ENCODE results near the gene DNAH7. TPM values are rescaled to one million over a fixed set of nuclear protein-coding genes. Genes with fewer than 3 reads are reported as not detected.

Gene DNAH7
- total and polyA plus RNA-seq, 2 of the 8 experiments (the other 6 are each of a cell fraction or from before 2014, with no cell fraction given): 0.07 to 0.08 TPM

- Histone ChIP-seq H3K4me2 (ENCODE audit: insufficient read depth in 1 of 2, low read depth in 2 of 2, low read length in 2 of 2) (no peak overlapping the region), H2BK120ac (replicated peaks; ENCODE audit: low read depth, low read length) (no peak overlapping the region), H4K5ac (ENCODE audit: insufficient read length, low read depth, low read length) (no peak overlapping the region), H3K23me2 (ENCODE audit: low read depth, low read length) (no peaks in the 10 kb centered on the region), H3K36me3 (ENCODE audit: control insufficient read depth in 2 of 4, insufficient read depth in 4 of 4, low read length in 3 of 4) (no peaks in the 10 kb centered on the region), H2BK20ac (ENCODE audit: low read length) (no peak overlapping the region), H3K14ac (ENCODE audit: insufficient read length) (no peak overlapping the region), H2AK5ac (ENCODE audit: low read depth, low read length) (no peak overlapping the region), H2BK12ac (ENCODE audit: low read depth, low read length) (no peak overlapping the region), H3K27me3 (replicated peaks in 1 of 4; ENCODE audit: control insufficient read depth in 3 of 4, extremely low read depth in 1 of 4, insufficient read depth in 3 of 4, low read length in 3 of 4) (no peaks in the 10 kb centered on the region), H3K9me3 (ENCODE audit: insufficient read depth in 2 of 2, low read depth in 1 of 2, low read length in 1 of 2) (no peaks in the 10 kb centered on the region), H2BK5ac (ENCODE audit: low read depth, low read length) (no peak overlapping the region), H4K20me1 (replicated peaks in 1 of 2; ENCODE audit: control insufficient read depth in 1 of 2, insufficient read depth in 2 of 2, low read length in 2 of 2) (no peaks in the 10 kb centered on the region), H3K4me3 (ENCODE audit: extremely low read depth in 1 of 4, insufficient read depth in 2 of 4, low read depth in 3 of 4, low read length in 4 of 4) (no peak overlapping the region), H4K8ac (ENCODE audit: extremely low read depth, insufficient read depth, low read length) (no peak overlapping the region), H3K4me1 (replicated peaks in 1 of 4; ENCODE audit: control insufficient read depth in 3 of 4, insufficient read depth in 4 of 4, low read length in 3 of 4) (no peaks in the 10 kb centered on the region), H2BK15ac (ENCODE audit: low read length) (no peak overlapping the region), H3K9ac (replicated peaks in 1 of 4; ENCODE audit: extremely low read depth in 1 of 4, low read depth in 3 of 4, low read length in 3 of 4) (no peak overlapping the region), H3K27ac (ENCODE audit: low read depth, low read length) (no peak overlapping the region), H3K79me1 (ENCODE audit: low read depth, low read length) (no peaks in the 10 kb centered on the region), H2AFZ (ENCODE audit: low read length) (no peak overlapping the region), H4K91ac (replicated peaks; ENCODE audit: insufficient read length, low read length) (no peak overlapping the region), H3K79me2 (ENCODE audit: control insufficient read depth in 1 of 2, insufficient read depth in 2 of 2, low read length in 2 of 2) (no peaks in the 10 kb centered on the region), H3K4ac (replicated peaks; ENCODE audit: insufficient read length, low read depth, low read length) (no peak overlapping the region), H3K18ac (ENCODE audit: extremely low read depth, low read length) (no peak overlapping the region), H3K23ac (ENCODE audit: insufficient read length) (no peak overlapping the region), H3K56ac (replicated peaks; ENCODE audit: insufficient read length, low read depth, low read length) (no peak overlapping the region)
- ChIA-PET POLR2A (ENCODE audit: partially characterized antibody) (no interaction called here), CTCF (ENCODE audit: partially characterized antibody) (no interaction called here)
- no peak for FAIRE-seq
- no peak for DNase-seq (ENCODE audit: low read depth in 1 of 2, low spot score in 2 of 2)
- 91% methylated on average over 1 of the region's 1 CpG; no CpG with 5 or more reads in 1 of the 2 experiments for WGBS, 2 experiments (ENCODE audit: extremely low coverage in 1 of 2, insufficient coverage in 1 of 2, insufficient read length in 1 of 2, insufficient replicate concordance in 2 of 2, low coverage in 1 of 2, low lambda C conversion rate in 2 of 2, missing lambda C conversion rate in 1 of 2)
- no peak for TF ChIP-seq POLR2AphosphoS5 (IDR thresholded peaks at IDR 0.05; ENCODE audit: low read depth, low read length)
- no peak for TF ChIP-seq CREB1 (IDR thresholded peaks at IDR 0.05)
- TF ChIP-seq EZH2 (IDR thresholded peaks at IDR 0.05; ENCODE audit: low read depth, low read length, severe bottlenecking): no peak
- no peak for TF ChIP-seq EGR1 (IDR thresholded peaks at IDR 0.05; ENCODE audit: borderline replicate concordance, low read depth, low read length)
- TF ChIP-seq ASH2L (IDR thresholded peaks at IDR 0.05; ENCODE audit: low read length): no peak
- no peak for TF ChIP-seq GABPA (IDR thresholded peaks at IDR 0.05; ENCODE audit: borderline replicate concordance, insufficient read depth, low read length)
Observed at GRCh38 chr2:195929531-195929930, 139.1 kb downstream of the DNAH7 start.
